HEK293T (cell line): Measurements from ENCODE around the gene EML5.

Source experiments
- ARNT ChIP-seq: fragments of 450-650 bp; IDR thresholded peaks from 2 replicates; pipeline ENCODE4 v1.6.1; 2017; ENCODE audit warnings: mild to moderate bottlenecking
- BHLHE40 ChIP-seq: fragments of 450-650 bp; IDR thresholded peaks from 2 replicates; pipeline ENCODE4 v1.6.1; 2016; ENCODE audit warnings: mild to moderate bottlenecking, moderate library complexity, borderline replicate concordance
- CTBP1 ChIP-seq: fragments of 450-650 bp; IDR thresholded peaks from 2 replicates; pipeline ENCODE4 v1.6.1; 2016; ENCODE audit warnings: borderline replicate concordance
- ELF4 ChIP-seq: fragments of 450-650 bp; IDR thresholded peaks from 2 replicates; pipeline ENCODE4 v1.6.1; 2017; ENCODE audit warnings: antibody characterized with exemption
- FOXA1 ChIP-seq: fragments of 450-650 bp; IDR thresholded peaks from 2 replicates; pipeline ENCODE4 v1.6.1; 2016; ENCODE audit warnings: mild to moderate bottlenecking
- FOXK2 ChIP-seq: fragments of 450-650 bp; IDR thresholded peaks from 2 replicates; pipeline ENCODE4 v1.6.1; 2016; ENCODE audit warnings: mild to moderate bottlenecking
- FOXM1 ChIP-seq: fragments of 450-650 bp; IDR thresholded peaks from 2 replicates; pipeline ENCODE4 v1.6.1; 2017; ENCODE audit warnings: mild to moderate bottlenecking, borderline replicate concordance
- HDGF ChIP-seq: fragments of 450-650 bp; IDR thresholded peaks from 2 replicates; pipeline ENCODE4 v1.6.1; 2017; ENCODE audit warnings: antibody characterized with exemption, borderline replicate concordance
- SP1 ChIP-seq: fragments of 450-650 bp; IDR thresholded peaks from 2 replicates; pipeline ENCODE4 v1.6.1; 2017
- TARDBP ChIP-seq: fragments of 450-650 bp; IDR thresholded peaks from 2 replicates; pipeline ENCODE4 v1.6.1; 2016
- ZNF384 ChIP-seq: fragments of 450-650 bp; IDR thresholded peaks from 2 replicates; pipeline ENCODE4 v1.6.1; 2016

DNA sequence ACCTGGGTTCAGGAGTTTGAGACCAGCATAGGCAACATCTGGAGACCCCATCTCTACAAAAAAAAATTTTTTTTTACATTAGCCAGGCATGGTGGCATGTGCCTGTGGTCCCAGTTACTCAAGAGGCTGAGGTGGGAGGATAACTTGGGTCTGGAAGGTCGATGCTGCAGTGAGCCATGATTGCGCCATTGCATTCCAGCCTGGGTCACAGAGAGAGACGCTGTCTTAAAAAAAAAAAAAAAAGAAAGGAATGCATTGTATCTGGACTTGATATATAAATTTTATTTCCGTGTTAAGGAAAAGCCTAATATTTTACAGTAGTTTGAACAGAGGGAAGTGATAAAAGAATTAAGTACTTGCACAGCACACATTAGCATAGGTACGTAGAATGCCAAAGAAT, 132.7 kb downstream of the EML5 start:
- TF ChIP-seq ELF4 (no peak), TARDBP (no peak), ARNT (no peak), FOXM1 (no peak), FOXK2 (no peak), SP1 (no peak), BHLHE40 (no peak), FOXA1 (no peak), ZNF384 (no peak), CTBP1 (no peak), HDGF (no peak)
